Measurements from ENCODE around the gene SPRYD3.

SPRYD3 gene

DNA sequence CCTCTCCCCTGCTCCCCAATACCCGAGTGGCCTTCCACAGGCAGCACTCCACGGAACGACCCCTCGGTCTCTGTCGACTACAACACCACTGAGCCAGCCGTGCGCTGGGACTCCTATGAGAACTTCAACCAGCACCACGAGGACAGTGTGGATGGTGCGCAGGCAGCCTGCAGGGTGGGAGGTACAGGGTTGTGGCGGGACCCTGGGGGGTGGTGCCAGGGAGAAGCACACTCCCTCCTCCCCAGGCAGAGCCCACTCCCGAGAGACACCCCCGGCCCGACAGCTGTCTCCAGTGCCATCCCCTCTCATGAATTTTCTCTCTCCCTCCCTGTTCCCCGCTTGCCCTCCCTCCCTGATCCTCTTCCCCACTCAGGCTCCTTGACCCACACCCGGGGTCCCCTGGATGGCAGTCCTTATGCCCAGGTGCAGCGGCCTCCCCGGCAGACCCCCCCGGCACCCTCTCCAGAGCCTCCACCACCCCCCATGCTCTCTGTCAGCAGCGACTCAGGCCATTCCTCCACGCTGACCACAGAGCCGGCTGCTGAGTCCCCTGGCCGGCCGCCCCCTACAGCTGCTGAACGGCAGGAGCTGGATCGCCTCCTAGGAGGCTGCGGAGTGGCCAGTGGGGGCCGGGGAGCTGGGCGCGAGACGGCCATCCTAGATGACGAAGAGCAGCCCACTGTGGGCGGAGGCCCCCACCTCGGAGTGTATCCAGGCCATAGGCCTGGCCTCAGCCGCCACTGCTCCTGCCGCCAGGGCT lies 20.3 kb downstream of the SPRYD3 start:
- Histone ChIP-seq H3K4me2 (no peak overlapping the region), H3K36me3 (no peaks in the 10 kb centered on the region), H3K27me3 (no peaks in the 10 kb centered on the region), H4K20me1 (no peaks in the 10 kb centered on the region), H3K4me3 (no peak overlapping the region), H3K9me3 (no peaks in the 10 kb centered on the region), H3K27ac (no peak overlapping the region), H3K4me1 (peaks cover 12% of the 10 kb centered on the region), H3K9ac (no peak overlapping the region)
- TF ChIP-seq Cebpa-rat (IDR thresholded peaks at IDR 0.05), result no peak

- Histone ChIP-seq H4K20me1 (no peaks in the 10 kb centered on the region), H3K27ac (no peak overlapping the region), H3K9ac (no peak overlapping the region), H3K4me3 (no peak overlapping the region), H3K4me1 (peaks cover 14% of the 10 kb centered on the region), H3K4me2 (no peak overlapping the region), H3K27me3 (no peaks in the 10 kb centered on the region), H3K36me3 (no peaks in the 10 kb centered on the region), H3K9me3 (no peaks in the 10 kb centered on the region)
- TF ChIP-seq Cebpa-rat (IDR thresholded peaks at IDR 0.05), result no peak
These were observed 21.2 kb downstream of the SPRYD3 start for GRCh38 chr12:53057816-53058500.

- no peak overlapping the region for H3K4me2 ChIP-seq
- no peaks in the 10 kb centered on the region for H3K36me3 ChIP-seq
- no peak overlapping the region for H3K4me3 ChIP-seq
- no peak overlapping the region for H3K9ac ChIP-seq
- no peak for TF ChIP-seq Cebpa-rat (IDR thresholded peaks at IDR 0.05)
- peaks cover 14% of the 10 kb centered on the region for H3K4me1 ChIP-seq
- H3K27ac ChIP-seq, result no peak overlapping the region
- no peaks in the 10 kb centered on the region for H3K27me3 ChIP-seq
- H4K20me1 ChIP-seq, result no peaks in the 10 kb centered on the region
- H3K9me3 ChIP-seq, result no peaks in the 10 kb centered on the region
These were observed 22.3 kb downstream of the SPRYD3 start for GRCh38 chr12:53056901-53057300.

DNA sequence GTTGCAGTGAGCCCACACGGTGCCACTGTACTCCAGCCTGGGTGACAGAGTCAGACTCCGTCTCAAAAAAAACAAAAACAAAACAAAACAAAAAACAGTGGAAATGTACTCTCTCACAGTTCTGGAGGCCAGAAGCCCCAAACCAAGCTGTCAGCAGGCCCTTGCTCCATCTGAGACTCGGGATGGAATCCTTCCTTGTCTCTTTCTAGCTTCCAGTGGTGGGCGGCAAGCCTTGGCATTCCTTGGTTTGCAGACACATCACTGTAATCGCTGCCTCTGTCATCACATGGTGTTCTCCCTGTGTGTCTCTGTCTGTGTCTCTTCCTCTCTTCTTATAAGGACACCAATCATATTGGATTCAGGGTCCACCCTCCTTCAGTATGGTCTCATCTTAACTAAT lies 22.9 kb downstream of the SPRYD3 start:
- Histone ChIP-seq H3K9me3 (no peaks in the 10 kb centered on the region), H3K27ac (no peak overlapping the region), H3K9ac (no peak overlapping the region), H3K4me1 (peaks cover 14% of the 10 kb centered on the region), H3K4me2 (no peak overlapping the region), H3K27me3 (no peaks in the 10 kb centered on the region), H3K4me3 (no peak overlapping the region), H3K36me3 (no peaks in the 10 kb centered on the region), H4K20me1 (no peaks in the 10 kb centered on the region)
- TF ChIP-seq Cebpa-rat (IDR thresholded peaks at IDR 0.05), result no peak

- H3K9me3 ChIP-seq, result no peaks in the 10 kb centered on the region
These were observed 23.5 kb downstream of the SPRYD3 start for GRCh38 chr12:53055471-53056266.

GRCh38 chr12:53054112-53054878 lies 24.9 kb downstream of the SPRYD3 start:
- H3K4me2 ChIP-seq, result peak overlapping the region; percentile 93
- H3K9me3 ChIP-seq, result no peaks in the 10 kb centered on the region
- H3K4me3 ChIP-seq, result peak overlapping the region; percentile 80
- H3K9ac ChIP-seq, result peak overlapping the region; percentile 67
- no peak for TF ChIP-seq Cebpa-rat (IDR thresholded peaks at IDR 0.05)
- peaks cover 24% of the 10 kb centered on the region for H3K4me1 ChIP-seq
- peak overlapping the region; percentile 59 for H3K27ac ChIP-seq
- no peaks in the 10 kb centered on the region for H3K36me3 ChIP-seq
- H3K27me3 ChIP-seq, result no peaks in the 10 kb centered on the region
- no peaks in the 10 kb centered on the region for H4K20me1 ChIP-seq

More at GRCh38 chr12:53055471-53056266, 23.5 kb downstream of the SPRYD3 start:
- H3K9ac ChIP-seq, result no peak overlapping the region
- H3K4me1 ChIP-seq, result peaks cover 14% of the 10 kb centered on the region
- H3K4me3 ChIP-seq, result no peak overlapping the region
- no peaks in the 10 kb centered on the region for H4K20me1 ChIP-seq
- H3K27me3 ChIP-seq, result no peaks in the 10 kb centered on the region
- no peak overlapping the region for H3K4me2 ChIP-seq
- no peaks in the 10 kb centered on the region for H3K36me3 ChIP-seq
- TF ChIP-seq Cebpa-rat (IDR thresholded peaks at IDR 0.05), result no peak
- no peak overlapping the region for H3K27ac ChIP-seq

DNA sequence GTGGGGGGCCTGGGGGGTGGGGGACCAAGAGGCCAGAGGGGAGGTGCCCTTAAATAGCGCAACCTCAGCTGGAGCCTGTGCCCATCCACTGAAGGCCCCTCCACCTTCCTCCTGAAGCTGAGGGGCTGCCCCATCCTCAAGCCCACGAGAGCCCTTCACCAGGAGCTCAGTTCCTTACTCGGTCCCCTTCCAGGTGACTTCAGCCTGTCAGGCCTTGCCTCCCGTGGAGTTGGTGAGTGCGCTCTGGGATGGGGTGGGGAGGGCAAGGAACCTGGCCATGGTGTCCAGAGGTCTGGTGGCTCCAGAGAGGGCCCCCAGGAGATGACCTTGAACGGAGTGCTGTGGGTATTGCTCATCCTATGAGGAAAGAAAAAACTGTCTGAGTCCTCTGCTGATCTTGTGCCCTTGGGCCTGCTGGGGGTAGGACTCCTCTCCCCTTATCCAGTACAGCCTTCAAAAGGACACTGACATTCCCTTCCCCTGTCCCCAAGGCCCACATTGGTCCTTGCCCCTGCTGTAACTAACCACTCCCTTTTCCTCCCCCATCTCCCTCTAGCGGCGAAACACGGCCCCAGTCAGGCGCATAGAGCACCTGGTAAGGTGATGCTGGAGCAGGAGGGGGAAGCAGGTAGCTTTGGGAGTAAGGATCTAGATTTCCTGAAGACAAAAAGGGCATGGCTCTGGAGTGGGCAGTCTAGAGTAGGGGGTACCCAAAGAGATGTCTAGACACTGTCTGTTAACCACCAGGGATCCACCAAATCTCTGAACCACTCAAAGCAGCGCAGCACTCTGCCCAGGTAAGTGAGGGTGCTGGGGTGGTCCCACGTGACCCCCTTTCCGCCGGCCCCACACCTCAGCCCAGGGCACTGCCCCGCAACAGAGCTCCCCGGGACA lies 25.7 kb downstream of the SPRYD3 start:
- peak overlapping the region; percentile 67 for H3K9ac ChIP-seq
- H3K27ac ChIP-seq, result peak overlapping the region; percentile 59
- H3K36me3 ChIP-seq, result no peaks in the 10 kb centered on the region
- peak overlapping the region; percentile 93 for H3K4me2 ChIP-seq
- no peaks in the 10 kb centered on the region for H3K9me3 ChIP-seq
- TF ChIP-seq Cebpa-rat (IDR thresholded peaks at IDR 0.05), result no peak
- H3K4me1 ChIP-seq, result peaks cover 32% of the 10 kb centered on the region
- H3K4me3 ChIP-seq, result peak overlapping the region; percentile 80
- no peaks in the 10 kb centered on the region for H3K27me3 ChIP-seq
- H4K20me1 ChIP-seq, result no peaks in the 10 kb centered on the region

DNA sequence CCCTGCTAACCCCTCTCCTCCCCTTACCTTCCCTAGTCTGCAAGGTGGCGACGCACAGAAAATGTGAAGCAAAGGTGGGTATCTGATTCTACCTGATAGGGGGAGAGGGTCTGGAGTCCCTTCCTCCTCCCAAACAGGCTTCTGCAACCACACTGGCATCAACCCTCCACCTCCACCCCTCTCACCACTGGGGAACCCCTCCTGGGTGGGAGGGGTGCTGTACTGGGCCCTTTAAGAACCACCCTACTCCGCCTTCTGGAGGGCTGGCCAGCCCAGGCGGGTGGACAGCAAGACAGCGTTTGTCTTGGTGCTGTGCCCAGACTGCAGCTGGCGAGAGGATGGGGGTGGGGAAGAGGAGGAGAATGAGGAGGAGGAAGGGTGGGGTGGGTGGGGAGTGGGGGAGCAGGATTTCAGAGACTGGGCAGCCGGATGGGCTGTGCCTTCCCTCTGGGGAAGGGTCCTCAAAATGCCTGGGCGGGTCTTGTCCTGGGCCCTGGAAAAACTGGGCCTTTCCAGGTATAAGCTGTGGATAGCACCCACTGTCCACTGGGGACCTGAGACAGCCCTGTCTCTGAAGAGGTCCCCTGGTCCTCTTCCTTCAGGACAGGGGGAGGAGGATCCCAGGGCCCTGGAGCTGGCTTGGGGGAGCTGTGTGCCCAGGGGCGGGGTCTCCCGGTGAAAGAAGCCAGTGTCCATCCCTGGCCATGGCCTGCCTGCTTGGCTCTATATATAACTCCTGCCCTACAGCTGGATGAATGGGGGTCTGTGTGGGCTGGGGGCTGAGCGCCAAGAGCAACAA lies 26.6 kb downstream of the SPRYD3 start:
- no peak overlapping the region for H3K4me2 ChIP-seq
- no peak overlapping the region for H3K4me3 ChIP-seq
- H3K9ac ChIP-seq, result no peak overlapping the region

More for the DNA sequence above, 26.6 kb downstream of the SPRYD3 start:
- TF ChIP-seq Cebpa-rat (IDR thresholded peaks at IDR 0.05), result no peak
- H3K4me1 ChIP-seq, result peaks cover 41% of the 10 kb centered on the region
- no peaks in the 10 kb centered on the region for H3K9me3 ChIP-seq
- H4K20me1 ChIP-seq, result no peaks in the 10 kb centered on the region
- no peaks in the 10 kb centered on the region for H3K36me3 ChIP-seq
- H3K27ac ChIP-seq, result no peak overlapping the region
- H3K27me3 ChIP-seq, result no peaks in the 10 kb centered on the region
